ENCODE data around the gene PKIB.
"Not testable (repeated sequence)": the region's sequence is repeated elsewhere in the genome, so short reads cannot be mapped to it uniquely, and the experiment has no call there.

Gene PKIB

GRCh38 chr6:122609881-122610689 is at the start of gene PKIB:
TSS of gene PKIB (plus strand) at chr6:122610405. CDS start at chr6:122717795, 107,390 bp downstream.
- no peak for DNase-seq (ENCODE audit: low read depth)

GRCh38 chr6:122563364-122564052 is 46.7 kb upstream of the PKIB start:
- no peak for DNase-seq (ENCODE audit: low read depth)

- no peak for DNase-seq (ENCODE audit: low read depth)
Measured at GRCh38 chr6:122564230-122564629, 46.0 kb upstream of the PKIB start.

- no peak for DNase-seq (ENCODE audit: low read depth)
Measured at GRCh38 chr6:122565708-122566107, 44.5 kb upstream of the PKIB start.

GRCh38 chr6:122567034-122567433 is 43.2 kb upstream of the PKIB start:
- DNase-seq (ENCODE audit: low read depth) = no peak

- DNase-seq (ENCODE audit: low read depth) = no peak
Measured at GRCh38 chr6:122568350-122568749, 41.9 kb upstream of the PKIB start.

- no peak for DNase-seq (ENCODE audit: low read depth)
Measured at GRCh38 chr6:122568797-122569221, 41.4 kb upstream of the PKIB start.

- DNase-seq (ENCODE audit: low read depth) = no peak
Measured at GRCh38 chr6:122569230-122569771, 40.9 kb upstream of the PKIB start.

- DNase-seq (ENCODE audit: low read depth) = no peak
Measured at GRCh38 chr6:122571888-122572287, 38.3 kb upstream of the PKIB start.

- DNase-seq (ENCODE audit: low read depth) = no peak
Measured at GRCh38 chr6:122576888-122577287, 33.3 kb upstream of the PKIB start.

GRCh38 chr6:122578961-122579360 is 31.2 kb upstream of the PKIB start:
- no peak for DNase-seq (ENCODE audit: low read depth)

- DNase-seq (ENCODE audit: low read depth) = no peak
Measured at GRCh38 chr6:122580737-122581136, 29.5 kb upstream of the PKIB start.

- DNase-seq (ENCODE audit: low read depth) = no peak
Measured at GRCh38 chr6:122589115-122589514, 21.1 kb upstream of the PKIB start.

- not testable (repeated sequence) for DNase-seq (ENCODE audit: low read depth)
Measured at GRCh38 chr6:122598295-122598694, 11.9 kb upstream of the PKIB start.

GRCh38 chr6:122604676-122605075 is 5.5 kb upstream of the PKIB start:
- no peak for DNase-seq (ENCODE audit: low read depth)

GRCh38 chr6:122610690-122611455 is 668 bp downstream of the PKIB start:
- DNase-seq (ENCODE audit: low read depth) = no peak

GRCh38 chr6:122612838-122613237 is 2.6 kb downstream of the PKIB start:
- no peak for DNase-seq (ENCODE audit: low read depth)

- DNase-seq (ENCODE audit: low read depth) = no peak
Measured at GRCh38 chr6:122614303-122614702, 4.1 kb downstream of the PKIB start.

- no peak for DNase-seq (ENCODE audit: low read depth)
Measured at GRCh38 chr6:122615409-122615808, 5.2 kb downstream of the PKIB start.

GRCh38 chr6:122616877-122617276 is 6.7 kb downstream of the PKIB start:
- DNase-seq (ENCODE audit: low read depth) = no peak

GRCh38 chr6:122619309-122619708 is 9.1 kb downstream of the PKIB start:
- DNase-seq (ENCODE audit: low read depth) = no peak

- DNase-seq (ENCODE audit: low read depth) = no peak
Measured at GRCh38 chr6:122620428-122620827, 10.2 kb downstream of the PKIB start.

Data from stimulated activated CD8-positive, alpha-beta memory T cell treated with anti-CD3 and anti-CD28 coated beads, Interleukin-12 subunit alpha, Interleukin-12 subunit beta, amount 100 ng/mL, for 1 hour (primary cell).